GM12801 (cell line): Measurements from ENCODE around the gene SPRN.

Experiments
- TF ChIP-seq, protein P1 (sequence below): IDR thresholded peaks from one replicate; pipeline ENCODE4 v1.5.1; 2011; ENCODE audit warnings: control low read depth; ENCODE audit not compliant: insufficient read length; ENCODE audit errors: extremely low read depth

SPRN gene

DNA sequence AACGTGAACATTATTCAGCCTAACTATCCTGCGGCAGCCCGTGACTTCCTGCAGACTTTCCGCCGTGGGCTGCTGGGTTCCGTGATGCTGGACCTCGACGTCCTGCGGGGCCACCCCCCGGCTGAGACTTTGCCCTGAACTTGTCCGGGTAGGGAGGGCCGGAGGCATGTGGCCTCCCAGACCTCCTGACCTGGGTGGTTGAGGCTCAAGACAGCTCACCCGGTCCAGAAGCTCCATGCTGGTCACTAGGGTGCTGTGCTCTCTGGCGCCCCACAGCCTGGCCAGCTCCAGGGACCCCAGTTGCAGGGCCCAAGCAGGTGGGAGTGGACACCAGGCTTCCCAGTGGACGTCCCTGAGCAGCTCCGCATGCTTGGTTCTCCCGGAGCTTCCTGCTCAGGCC is 4.4 kb downstream of the SPRN start:
- TF ChIP-seq, protein P1, sequence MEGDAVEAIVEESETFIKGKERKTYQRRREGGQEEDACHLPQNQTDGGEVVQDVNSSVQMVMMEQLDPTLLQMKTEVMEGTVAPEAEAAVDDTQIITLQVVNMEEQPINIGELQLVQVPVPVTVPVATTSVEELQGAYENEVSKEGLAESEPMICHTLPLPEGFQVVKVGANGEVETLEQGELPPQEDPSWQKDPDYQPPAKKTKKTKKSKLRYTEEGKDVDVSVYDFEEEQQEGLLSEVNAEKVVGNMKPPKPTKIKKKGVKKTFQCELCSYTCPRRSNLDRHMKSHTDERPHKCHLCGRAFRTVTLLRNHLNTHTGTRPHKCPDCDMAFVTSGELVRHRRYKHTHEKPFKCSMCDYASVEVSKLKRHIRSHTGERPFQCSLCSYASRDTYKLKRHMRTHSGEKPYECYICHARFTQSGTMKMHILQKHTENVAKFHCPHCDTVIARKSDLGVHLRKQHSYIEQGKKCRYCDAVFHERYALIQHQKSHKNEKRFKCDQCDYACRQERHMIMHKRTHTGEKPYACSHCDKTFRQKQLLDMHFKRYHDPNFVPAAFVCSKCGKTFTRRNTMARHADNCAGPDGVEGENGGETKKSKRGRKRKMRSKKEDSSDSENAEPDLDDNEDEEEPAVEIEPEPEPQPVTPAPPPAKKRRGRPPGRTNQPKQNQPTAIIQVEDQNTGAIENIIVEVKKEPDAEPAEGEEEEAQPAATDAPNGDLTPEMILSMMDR: no peak

DNA sequence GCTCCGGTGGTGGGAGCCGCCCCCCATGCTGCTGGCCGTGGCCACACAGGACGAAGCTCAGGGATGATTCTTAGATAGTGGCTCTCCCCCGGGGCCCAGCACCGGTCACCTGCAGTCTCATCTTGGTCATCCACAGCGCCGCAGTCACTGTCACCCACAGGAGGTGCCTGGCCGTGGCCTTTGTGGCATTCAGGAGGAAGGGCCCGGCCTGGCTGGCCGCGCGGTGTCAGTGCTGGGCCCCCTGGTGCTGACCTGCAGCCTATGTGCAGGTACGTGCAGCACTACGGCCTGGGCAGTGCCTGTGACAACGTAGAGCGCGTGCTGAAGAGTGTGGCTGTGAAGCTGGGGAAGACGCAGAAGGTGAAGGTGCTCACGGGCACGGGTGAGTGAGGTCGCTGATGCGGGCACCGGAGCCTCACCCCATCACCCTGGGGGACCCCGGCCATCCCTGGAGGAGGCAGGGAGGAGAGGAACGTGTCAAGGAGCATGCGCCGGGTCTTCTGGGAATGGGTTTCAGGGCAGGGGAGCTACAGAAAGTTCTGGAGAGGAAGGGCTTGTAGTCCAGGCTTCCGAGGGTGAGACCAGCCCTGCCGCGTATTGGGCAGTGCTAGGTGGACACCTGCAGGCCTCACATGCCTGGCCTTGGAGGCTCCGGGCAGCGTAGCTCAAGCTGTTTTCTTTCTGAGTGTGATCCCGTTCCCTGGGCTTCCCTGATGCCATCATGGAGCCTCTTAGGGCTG is 5.0 kb downstream of the SPRN start:
- TF ChIP-seq, protein P1: no peak

DNA sequence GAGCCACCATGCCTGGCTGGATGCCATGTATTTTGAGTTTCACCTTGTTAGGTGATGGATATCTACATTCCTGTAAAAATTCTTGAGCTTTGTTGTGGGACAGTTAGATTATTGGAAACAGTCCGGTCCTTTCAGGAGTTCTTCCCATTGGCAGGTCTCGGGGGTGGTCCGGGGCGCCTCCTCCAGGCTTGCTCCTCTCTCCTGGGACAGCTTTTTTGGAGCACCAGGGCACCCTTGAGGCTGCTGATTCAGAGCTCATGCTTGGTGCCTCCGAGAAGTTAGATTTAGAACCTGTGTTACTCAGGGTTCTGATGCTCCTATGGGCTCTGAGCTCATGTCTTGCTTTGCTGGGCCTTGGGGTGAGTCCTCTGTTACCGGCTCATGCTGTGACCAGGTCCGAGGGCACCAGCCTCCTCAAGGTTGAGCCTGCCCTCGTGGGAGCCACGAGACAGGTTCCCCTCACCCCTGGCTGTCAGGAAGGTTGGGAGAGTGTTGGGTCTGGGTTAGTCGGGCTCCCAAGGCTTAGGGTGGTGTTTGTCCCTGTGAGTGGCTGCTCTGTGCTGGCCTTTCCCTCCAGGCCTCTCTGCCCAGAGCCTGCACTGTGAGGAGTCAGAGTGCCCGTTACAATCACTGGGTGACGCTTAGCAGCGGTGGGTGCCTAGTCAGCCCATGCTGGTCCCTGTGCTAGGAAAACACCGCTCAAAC is 6.0 kb downstream of the SPRN start:
- TF ChIP-seq, protein P1: no peak

DNA sequence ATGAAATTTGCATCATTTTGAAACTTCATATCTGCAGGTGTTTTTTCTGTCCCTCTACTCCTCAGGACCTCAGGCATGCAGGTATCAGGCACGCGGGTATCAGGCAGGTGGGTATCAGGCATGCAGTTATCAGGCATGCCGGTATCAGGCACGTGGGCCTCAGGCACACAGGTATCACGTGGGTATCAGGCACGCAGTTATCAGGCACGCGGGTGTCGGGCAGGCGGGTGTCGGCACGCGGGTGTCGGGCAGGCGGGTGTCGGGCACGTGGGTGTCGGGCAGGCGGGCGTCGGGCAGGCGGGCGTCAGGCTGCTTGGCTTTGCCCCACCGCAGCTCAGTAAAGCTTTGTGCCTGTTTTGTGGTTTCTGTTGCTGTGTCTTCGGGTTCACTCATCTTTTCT is 8.7 kb downstream of the SPRN start:
- TF ChIP-seq, protein P1: no peak

DNA sequence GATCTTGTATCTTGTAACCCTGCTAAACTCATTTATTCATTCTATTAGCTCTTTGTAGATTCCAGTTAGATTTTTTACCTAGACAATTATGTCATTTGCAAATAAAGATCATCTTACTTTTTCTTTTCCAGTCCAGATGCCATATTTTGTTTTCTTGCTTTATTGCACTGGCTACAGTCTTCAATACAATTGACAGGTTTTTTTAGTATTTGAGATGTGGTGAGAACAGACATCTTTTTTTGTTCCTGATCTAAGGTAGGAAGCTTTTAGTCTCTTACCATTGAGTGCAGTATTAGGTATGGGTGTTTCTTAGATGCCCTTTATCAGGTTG is 12.1 kb downstream of the SPRN start:
- TF ChIP-seq, protein P1: no peak

DNA sequence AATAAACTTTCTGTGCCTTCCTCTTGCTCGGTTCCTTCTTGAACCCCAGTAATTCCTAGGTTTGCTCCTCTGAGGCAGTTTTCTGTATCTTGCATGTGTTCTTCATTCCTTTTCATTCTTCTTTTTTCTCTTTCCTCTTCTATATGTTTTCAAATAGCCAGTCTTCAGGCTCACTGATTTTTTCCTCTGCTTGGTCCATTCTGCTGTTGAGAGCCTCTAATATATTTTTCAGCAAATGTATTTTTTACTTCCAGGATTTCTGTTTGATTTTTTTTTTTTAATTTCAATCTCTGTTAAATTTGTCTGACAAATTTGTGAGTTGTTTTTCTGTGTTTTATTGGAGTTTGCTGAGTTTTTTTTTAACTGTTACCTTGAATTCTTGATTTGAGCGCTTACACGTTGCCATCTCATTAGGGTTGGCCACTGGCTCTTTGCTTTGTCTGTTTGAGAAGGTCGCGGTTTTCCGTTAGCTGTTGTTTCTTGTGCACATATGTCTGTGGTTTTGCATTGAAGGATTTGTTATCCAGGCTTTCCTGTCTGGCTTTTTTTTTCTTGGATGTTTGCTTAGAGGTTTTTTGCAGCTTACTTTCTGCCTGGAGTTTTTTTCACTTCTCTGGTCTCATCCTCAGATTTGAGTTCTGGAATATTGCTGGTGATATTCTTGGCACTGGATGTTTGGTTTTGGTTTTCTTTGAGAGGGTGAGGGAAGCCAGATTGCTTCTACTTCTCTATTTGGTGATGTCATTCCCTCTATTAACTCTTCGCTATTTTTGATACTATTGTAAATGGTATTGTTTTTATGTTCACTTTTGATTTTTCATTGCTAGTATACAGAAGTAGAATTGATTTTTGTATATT is 12.7 kb downstream of the SPRN start:
- TF ChIP-seq, protein P1: no peak

DNA sequence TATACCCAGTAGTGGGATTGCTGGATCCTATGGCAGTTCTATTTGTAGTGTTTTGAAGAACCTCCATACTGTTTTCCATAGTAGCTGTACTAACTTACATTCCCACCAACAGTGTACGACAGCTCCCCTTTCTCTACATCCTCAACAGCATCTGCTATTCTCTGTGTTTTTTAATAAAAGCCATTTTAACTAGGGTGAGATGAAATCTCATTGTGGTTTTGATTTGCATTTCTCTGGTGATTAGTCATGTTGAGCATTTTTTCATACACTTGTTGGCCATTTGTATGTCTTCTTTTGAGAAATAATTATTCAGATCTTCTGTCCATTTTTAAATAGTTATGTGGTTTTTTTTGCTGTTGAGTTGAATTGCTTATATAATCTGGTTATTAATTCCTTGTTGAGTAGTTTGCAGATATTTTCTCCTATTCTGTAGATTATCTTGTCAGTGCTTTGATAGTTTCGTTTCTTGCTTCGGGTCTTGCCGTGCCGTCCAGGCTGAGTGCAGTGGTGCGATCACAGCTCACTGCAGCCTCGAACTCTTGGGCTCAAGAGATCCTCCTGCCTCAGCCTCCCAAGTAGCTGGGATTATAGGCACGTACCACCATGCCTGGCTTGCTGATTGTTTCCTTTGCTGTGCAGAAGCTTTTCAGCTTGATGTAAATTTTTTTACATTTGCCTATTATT is 18.4 kb downstream of the SPRN start:
- TF ChIP-seq, protein P1: no peak
